A673 (cell line): ENCODE measurements around the gene REG3A. TPM values are rescaled to one million over a fixed set of nuclear protein-coding genes. Genes with fewer than 3 reads are reported as not detected.

ENCODE experiments used
- Bru-seq: library from RNA; stranded (reverse); fragments of 400-500 nt; gene quantifications from one replicate; lab custom pipeline; 2021; lab: Mats Ljungman, UMichigan
- BruChase-seq, 2 experiments: library from RNA; stranded (reverse); fragments of 400-500 nt; gene quantifications; one replicate each; lab custom pipeline; 2021; lab: Mats Ljungman, UMichigan
- BruUV-seq: library from RNA; stranded (reverse); fragments of 400-500 nt; replicated peaks from 2 replicates; lab custom pipeline; 2021; lab: Mats Ljungman, UMichigan
- CTCF ChIA-PET: fragments of 300-600 bp; sonication (Branson Sonifier 250); formaldehyde crosslinking; loops from one replicate; lab custom pipeline; 2022; ENCODE audit warnings: antibody characterized with exemption; lab: Charles Lee
- POLR2A ChIA-PET: fragments of 300-600 bp; sonication (Branson Sonifier 250); formaldehyde crosslinking; loops from one replicate; lab custom pipeline; 2022; ENCODE audit warnings: antibody characterized with exemption; ENCODE audit not compliant: low non-redundant PET; lab: Charles Lee
- DNase-seq: peaks from one replicate; pipeline ENCODE4 v3.0.0-alpha.2; 2015; ENCODE audit warnings: low spot score
- H3K27ac ChIP-seq: fragments of 200-600 bp; sonication (generic); 2 replicates; pipeline ENCODE4 v1.5.1; 2016; ENCODE audit warnings: mixed run types, low read depth, mild to moderate bottlenecking, mixed read lengths, antibody characterized with exemption, low read length; ENCODE audit not compliant: poor library complexity, severe bottlenecking
- H3K27me3 ChIP-seq: fragments of 200-600 bp; sonication (generic); replicated peaks from 2 replicates; pipeline ENCODE4 v1.6.1; 2017; ENCODE audit warnings: mixed run types, low read depth, mild to moderate bottlenecking, mixed read lengths, antibody characterized with exemption, low read length; ENCODE audit not compliant: insufficient read depth, poor library complexity
- H3K36me3 ChIP-seq: fragments of 200-600 bp; sonication (generic); 2 replicates; pipeline ENCODE4 v1.6.1; 2016; ENCODE audit warnings: mixed run types, mild to moderate bottlenecking, mixed read lengths, antibody characterized with exemption, low read length; ENCODE audit not compliant: insufficient read depth, poor library complexity, severe bottlenecking
- H3K4me1 ChIP-seq: fragments of 200-600 bp; sonication (generic); 2 replicates; pipeline ENCODE4 v1.6.1; 2017; ENCODE audit warnings: mixed run types, mild to moderate bottlenecking, mixed read lengths, antibody characterized with exemption, low read length; ENCODE audit not compliant: insufficient read depth, poor library complexity, severe bottlenecking
- H3K4me3 ChIP-seq: fragments of 200-600 bp; sonication (generic); 2 replicates; pipeline ENCODE4 v1.5.1; 2016; ENCODE audit warnings: low read depth, mixed run types, mild to moderate bottlenecking, mixed read lengths, low read length; ENCODE audit not compliant: poor library complexity, severe bottlenecking
- H3K9me3 ChIP-seq: fragments of 200-600 bp; sonication (generic); 2 replicates; pipeline ENCODE4 v1.6.1; 2016; ENCODE audit warnings: mixed run types, low read depth, mild to moderate bottlenecking, mixed read lengths, antibody characterized with exemption, low read length; ENCODE audit not compliant: poor library complexity, severe bottlenecking
- CTCF ChIP-seq: fragments of 300-800, 200-600 bp; sonication (generic); conservative IDR thresholded peaks from 2 replicates; pipeline ENCODE4 v1.5.1; 2017; ENCODE audit warnings: low read depth, mild to moderate bottlenecking, antibody characterized with exemption, low read length, moderate library complexity, mixed read lengths
- EZH2 ChIP-seq: fragments of 200-600 bp; sonication (generic); IDR thresholded peaks from 2 replicates; pipeline ENCODE4 v1.6.1; 2017; ENCODE audit warnings: borderline replicate concordance, low read depth, mild to moderate bottlenecking, mixed read lengths, antibody characterized with exemption, low read length; ENCODE audit not compliant: poor library complexity, severe bottlenecking
- intact Hi-C: fragments of 100-400 bp; cut with micrococcal nuclease; formaldehyde crosslinking; loops from one replicate; pipeline ENCODE4 v1.10.0; 2022; ENCODE audit not compliant: unreplicated experiment
- long read RNA-seq: library from polyadenylated mRNA; stranded (forward); transcript quantifications from one replicate; pipeline ENCODE4 v2.0.0, GENCODE V29; 2022
- total RNA-seq: library from RNA; stranded (reverse); gene quantifications from 2 replicates; pipeline ENCODE4 v1.2.3, GENCODE V29; 2021

The REG3A gene
- not detected in 2 replicates for total RNA-seq
- Bru-seq, nascent RNA: not detected
- not detected for BruChase-seq, experiment 1, labeled RNA remaining after a 2-hour chase
- BruChase-seq, experiment 2, labeled RNA remaining after a 6-hour chase: not detected
- long read RNA-seq: 0 reads

- no peak for DNase-seq
- H3K9me3 ChIP-seq: no peaks in the 10 kb centered on the region
- H3K27me3 ChIP-seq: peaks cover 3% of the 10 kb centered on the region
- ChIA-PET CTCF (no interaction called here), POLR2A (no interaction called here)
- H3K36me3 ChIP-seq: no peaks in the 10 kb centered on the region
- no TSS peak for BruUV-seq
- H3K27ac ChIP-seq: no peak within 1 kb of the TSS
- no peaks in the 10 kb centered on the region for H3K4me1 ChIP-seq
- no peak within 1 kb of the TSS for H3K4me3 ChIP-seq
- TF ChIP-seq EZH2: no peak
- TF ChIP-seq CTCF: no peak
- intact Hi-C loops: no loop called here
Measured at GRCh38 chr2:79159653-79160052, at the start of gene REG3A. Gene REG3A (minus strand): TSS chr2:79159753. CDS start chr2:79159405, 348 bp downstream.

- BruUV-seq: no TSS peak
- ChIA-PET CTCF (interaction anchor here (0.7 kb wide), 1 partner anchor 39 kb away, joined by 3 read pairs; no protein-coding TSS in a partner anchor), POLR2A (no interaction called here)
- H3K4me1 ChIP-seq: no peaks in the 10 kb centered on the region
- H3K4me3 ChIP-seq: no peak overlapping the region
- DNase-seq: no peak
- no peak overlapping the region for H3K27ac ChIP-seq
- no peaks in the 10 kb centered on the region for H3K9me3 ChIP-seq
- intact Hi-C loops: no loop called here
- TF ChIP-seq EZH2 (no peak), CTCF (no peak)
- no peaks in the 10 kb centered on the region for H3K36me3 ChIP-seq
- H3K27me3 ChIP-seq: peaks cover 8% of the 10 kb centered on the region
Measured at GRCh38 chr2:79200762-79201161, 41.2 kb upstream of the REG3A start.

GRCh38 chr2:79191816-79192215 lies 32.3 kb upstream of the REG3A start:
- no peak overlapping the region for H3K27ac ChIP-seq
- POLR2A ChIA-PET: no interaction called here
- peaks cover 14% of the 10 kb centered on the region for H3K27me3 ChIP-seq
- intact Hi-C loops: no loop called here
- H3K36me3 ChIP-seq: no peaks in the 10 kb centered on the region
- no peaks in the 10 kb centered on the region for H3K4me1 ChIP-seq
- CTCF ChIA-PET: no interaction called here
- no TSS peak for BruUV-seq
- H3K9me3 ChIP-seq: no peaks in the 10 kb centered on the region
- DNase-seq: no peak
- H3K4me3 ChIP-seq: no peak overlapping the region
- TF ChIP-seq CTCF: no peak
- no peak for TF ChIP-seq EZH2
